CD14-positive monocyte (primary cell): Measurements from ENCODE around the gene FNDC3A. TPM values are rescaled to one million over a fixed set of nuclear protein-coding genes. Genes with fewer than 3 reads are reported as not detected.

Source experiments
- DNase-seq, 3 donors: peaks; one replicate each; pipeline ENCODE4 v3.0.0-alpha.2; 2011 to 2022
- H2AFZ ChIP-seq: 2 replicates; pipeline ENCODE4 v1.6.0; 2012; ENCODE audit warnings: mild to moderate bottlenecking, low read depth, low read length, inconsistent platforms; ENCODE audit not compliant: insufficient read depth, poor library complexity, severe bottlenecking
- H3K27ac ChIP-seq, 2 donors: 1 replicate in 1 of 2; 2 replicates in 1 of 2; pipeline ENCODE4 v1.5.1; 2012 to 2013; ENCODE audit warnings: low read length in 2 of 2, control low read depth in 1 of 2, inconsistent platforms in 1 of 2, low read depth in 1 of 2, mild to moderate bottlenecking in 1 of 2
- H3K27me3 ChIP-seq, 2 donors: one replicate each; pipeline versions ENCODE4 v1.6.0 to v1.6.1; 2011 to 2013; ENCODE audit warnings: low read length in 2 of 2; ENCODE audit not compliant: control insufficient read depth in 2 of 2, insufficient read depth in 2 of 2
- H3K36me3 ChIP-seq, 2 donors: replicated peaks in 1 of 2; 1 replicate in 1 of 2; 2 replicates in 1 of 2; pipeline versions ENCODE4 v1.5.1 to v1.6.1; 2012 to 2013; ENCODE audit warnings: low read length in 2 of 2, control low read depth in 1 of 2, inconsistent platforms in 1 of 2, mild to moderate bottlenecking in 1 of 2; ENCODE audit not compliant: insufficient read depth in 2 of 2, control insufficient read depth in 1 of 2
- H3K4me1 ChIP-seq, 2 donors: 1 replicate in 1 of 2; 2 replicates in 1 of 2; pipeline versions ENCODE4 v1.5.1 to v1.6.1; 2012 to 2013; ENCODE audit warnings: low read length in 2 of 2, control low read depth in 1 of 2, inconsistent platforms in 1 of 2, mild to moderate bottlenecking in 1 of 2, moderate library complexity in 1 of 2; ENCODE audit not compliant: insufficient read depth in 2 of 2, control insufficient read depth in 1 of 2
- H3K4me2 ChIP-seq: replicated peaks from 2 replicates; pipeline ENCODE3; 2012; ENCODE audit warnings: low read length, moderate library complexity, mild to moderate bottlenecking; ENCODE audit not compliant: poor library complexity, severe bottlenecking; ENCODE audit errors: extremely low read depth
- H3K4me3 ChIP-seq, 3 experiments: fragments of 200-600 bp in 1 of 3; sonication (generic) in 1 of 3; replicated peaks in 1 of 3; 1 replicate in 2 of 3; 2 replicates in 1 of 3; pipeline ENCODE4 v1.5.1; 2011 to 2013; ENCODE audit warnings: low read length in 3 of 3, mild to moderate bottlenecking in 3 of 3, control low read depth in 2 of 3, low read depth in 2 of 3, inconsistent platforms in 1 of 3, moderate library complexity in 1 of 3
- H3K79me2 ChIP-seq: 2 replicates; pipeline ENCODE4 v1.6.0; 2012; ENCODE audit warnings: mild to moderate bottlenecking, control low read depth, inconsistent platforms, low read length, moderate library complexity; ENCODE audit not compliant: insufficient read depth
- H3K9ac ChIP-seq: 2 replicates; pipeline ENCODE4 v1.6.0; 2017; ENCODE audit warnings: low read length, mild to moderate bottlenecking; ENCODE audit not compliant: insufficient read depth, poor library complexity, severe bottlenecking
- H3K9me3 ChIP-seq, 2 donors: replicated peaks in 1 of 2; 1 replicate in 1 of 2; 2 replicates in 1 of 2; pipeline versions ENCODE4 v1.5.1 to v1.6.1; 2012 to 2013; ENCODE audit warnings: low read length in 2 of 2, control low read depth in 1 of 2; ENCODE audit not compliant: control insufficient read depth in 1 of 2, insufficient read depth in 1 of 2
- H4K20me1 ChIP-seq: 2 replicates; pipeline ENCODE4 v1.6.0; 2012; ENCODE audit warnings: mild to moderate bottlenecking, low read length, control low read depth, moderate library complexity; ENCODE audit not compliant: insufficient read depth
- H3K27ac Mint-ChIP-seq, 7 donors: one replicate each; pipeline ENCODE4 v1.8.0; 2020; ENCODE audit warnings: mild to moderate bottlenecking in 7 of 7, mixed read lengths in 7 of 7, moderate library complexity in 6 of 7, inconsistent platforms in 2 of 7
- H3K27me3 Mint-ChIP-seq, 3 donors: one replicate each; pipeline ENCODE4 v1.8.0; 2021 to 2022; ENCODE audit warnings: low read depth in 3 of 3, mild to moderate bottlenecking in 3 of 3, mixed read lengths in 3 of 3, moderate library complexity in 3 of 3, inconsistent platforms in 1 of 3
- H3K36me3 Mint-ChIP-seq, 2 donors: one replicate each; pipeline ENCODE4 v1.8.0; 2020; ENCODE audit warnings: mixed read lengths in 2 of 2, inconsistent platforms in 1 of 2, mild to moderate bottlenecking in 1 of 2
- H3K4me1 Mint-ChIP-seq: one replicate; pipeline ENCODE4 v1.8.0; 2020; ENCODE audit warnings: mild to moderate bottlenecking, mixed read lengths
- H3K4me3 Mint-ChIP-seq, 2 donors: one replicate each; pipeline ENCODE4 v1.8.0; 2020; ENCODE audit warnings: mild to moderate bottlenecking in 2 of 2, mixed read lengths in 2 of 2, moderate library complexity in 1 of 2
- H3K9me3 Mint-ChIP-seq, 7 donors: one replicate each; pipeline ENCODE4 v1.8.0; 2020 to 2022; ENCODE audit warnings: mixed read lengths in 7 of 7, mild to moderate bottlenecking in 6 of 7, moderate library complexity in 6 of 7, inconsistent platforms in 2 of 7
- CTCF ChIP-seq: fragments of 200-600 bp; IDR thresholded peaks from one replicate; pipeline ENCODE4 v1.8.0; 2022; ENCODE audit warnings: antibody characterized with exemption, mild to moderate bottlenecking
- WGBS: methylation state at CpG from one replicate; pipeline ENCODE4 v1.1.5; 2013; ENCODE audit warnings: missing lambda C conversion rate; ENCODE audit not compliant: insufficient coverage; 5-methylcytosine and 5-hydroxymethylcytosine counted together
- intact Hi-C, 2 donors: fragments of 100-400 bp; cut with micrococcal nuclease; formaldehyde crosslinking; loops; one replicate each; pipeline versions ENCODE4 v1.15.0 to v1.15.1; 2023
- polyA plus RNA-seq, 3 donors: library from polyadenylated mRNA; depleted of rRNA in 1 of 3; unstranded in 2 of 3; stranded (reverse) in 1 of 3; fragments of 300-500 nt in 2 of 3; fragments of >200 nt in 1 of 3; fragmentation: Illumina TruSeq in 2 of 3; gene quantifications; 1 replicate in 2 of 3; 2 replicates in 1 of 3; pipeline ENCODE4 v1.2.3, GENCODE V29; 2012 to 2021

The FNDC3A gene
- polyA plus RNA-seq, 3 donors, result 8.3 to 27.0 (median 12.0) TPM

GRCh38 chr13:49208619-49209018 is 232.9 kb downstream of the FNDC3A start:
- Histone ChIP-seq H3K9ac (no peak overlapping the region), H3K27ac (no peak overlapping the region), H2AFZ (no peak overlapping the region), H3K27me3 (no peaks in the 10 kb centered on the region), H4K20me1 (no peaks in the 10 kb centered on the region), H3K4me1 (peaks cover 7 to 9% of the 10 kb centered on the region in 2 donors), H3K9me3 (no peaks in the 10 kb centered on the region), H3K4me2 (no peak overlapping the region), H3K4me3 (no peak overlapping the region), H3K79me2 (no peaks in the 10 kb centered on the region), H3K36me3 (peaks cover 31 to 56% of the 10 kb centered on the region in 2 donors)
- H3K4me3 Mint-ChIP-seq, result no peak overlapping the region
- peaks cover 0 to 2% (median 0%) of the 10 kb centered on the region in 3 donors for H3K27me3 Mint-ChIP-seq
- intact Hi-C loops, result no loop called here
- peaks cover 40 to 48% of the 10 kb centered on the region in 2 donors for H3K36me3 Mint-ChIP-seq
- H3K27ac Mint-ChIP-seq, result no peak overlapping the region
- no CpG with 5 or more reads among the region's 4 CpGs for WGBS
- DNase-seq, result no peak
- no peak for TF ChIP-seq CTCF
- peaks cover 11% of the 10 kb centered on the region for H3K4me1 Mint-ChIP-seq
- peaks cover 0 to 2% (median 0%) of the 10 kb centered on the region in 7 donors for H3K9me3 Mint-ChIP-seq

GRCh38 chr13:49210114-49210513 is 234.4 kb downstream of the FNDC3A start:
- Mint-ChIP-seq H3K9me3 (peaks cover 0 to 3% (median 0%) of the 10 kb centered on the region in 7 donors), H3K27ac (no peak overlapping the region), H3K36me3 (peaks cover 29 to 37% of the 10 kb centered on the region in 2 donors), H3K27me3 (peaks cover 0 to 2% (median 0%) of the 10 kb centered on the region in 3 donors), H3K4me3 (no peak overlapping the region), H3K4me1 (peaks cover 25% of the 10 kb centered on the region)
- no CpG with 5 or more reads among the region's 1 CpG for WGBS
- Histone ChIP-seq H3K4me2 (no peak overlapping the region), H3K79me2 (no peaks in the 10 kb centered on the region), H3K9ac (no peak overlapping the region), H3K27me3 (no peaks in the 10 kb centered on the region), H3K27ac (no peak overlapping the region), H2AFZ (no peak overlapping the region), H3K9me3 (no peaks in the 10 kb centered on the region), H3K4me1 (peaks cover 22 to 24% of the 10 kb centered on the region in 2 donors), H4K20me1 (no peaks in the 10 kb centered on the region), H3K4me3 (no peak overlapping the region), H3K36me3 (peaks cover 22 to 41% of the 10 kb centered on the region in 2 donors)
- intact Hi-C loops, result no loop called here
- no peak for TF ChIP-seq CTCF
- DNase-seq, result no peak
